ENCODE data around the gene TSC22D2.

Gene TSC22D2

GRCh38 chr3:150374975-150375374 is 33.1 kb upstream of the TSC22D2 start:
- TF ChIP-seq CTCF (IDR thresholded peaks at IDR 0.05) = no peak
- TF ChIP-seq ZFX (IDR thresholded peaks at IDR 0.05; ENCODE audit: borderline replicate concordance) = no peak
- H3K27ac ChIP-seq = no peak overlapping the region

GRCh38 chr3:150376001-150376848 is 31.9 kb upstream of the TSC22D2 start:
- TF ChIP-seq CTCF (IDR thresholded peaks at IDR 0.05) (no peak), ZFX (IDR thresholded peaks at IDR 0.05; ENCODE audit: borderline replicate concordance) (no peak)
- H3K27ac ChIP-seq = no peak overlapping the region

- TF ChIP-seq ZFX (IDR thresholded peaks at IDR 0.05; ENCODE audit: borderline replicate concordance) (no peak), CTCF (IDR thresholded peaks at IDR 0.05) (no peak)
- no peak overlapping the region for H3K27ac ChIP-seq
Measured at GRCh38 chr3:150377601-150378300, 30.3 kb upstream of the TSC22D2 start.

- no peak overlapping the region for H3K27ac ChIP-seq
- TF ChIP-seq ZFX (IDR thresholded peaks at IDR 0.05; ENCODE audit: borderline replicate concordance) = no peak
- no peak for TF ChIP-seq CTCF (IDR thresholded peaks at IDR 0.05)
Measured at GRCh38 chr3:150378301-150378748, 29.8 kb upstream of the TSC22D2 start.

GRCh38 chr3:150379469-150379868 is 28.6 kb upstream of the TSC22D2 start:
- H3K27ac ChIP-seq = no peak overlapping the region
- TF ChIP-seq CTCF (IDR thresholded peaks at IDR 0.05) (no peak), ZFX (IDR thresholded peaks at IDR 0.05; ENCODE audit: borderline replicate concordance) (no peak)

- TF ChIP-seq ZFX (IDR thresholded peaks at IDR 0.05; ENCODE audit: borderline replicate concordance) = no peak
- TF ChIP-seq CTCF (IDR thresholded peaks at IDR 0.05) = no peak
- H3K27ac ChIP-seq = no peak overlapping the region
Measured at GRCh38 chr3:150384296-150385212, 23.5 kb upstream of the TSC22D2 start.
